ENCODE measurements around the gene TRPM6.

DNA sequence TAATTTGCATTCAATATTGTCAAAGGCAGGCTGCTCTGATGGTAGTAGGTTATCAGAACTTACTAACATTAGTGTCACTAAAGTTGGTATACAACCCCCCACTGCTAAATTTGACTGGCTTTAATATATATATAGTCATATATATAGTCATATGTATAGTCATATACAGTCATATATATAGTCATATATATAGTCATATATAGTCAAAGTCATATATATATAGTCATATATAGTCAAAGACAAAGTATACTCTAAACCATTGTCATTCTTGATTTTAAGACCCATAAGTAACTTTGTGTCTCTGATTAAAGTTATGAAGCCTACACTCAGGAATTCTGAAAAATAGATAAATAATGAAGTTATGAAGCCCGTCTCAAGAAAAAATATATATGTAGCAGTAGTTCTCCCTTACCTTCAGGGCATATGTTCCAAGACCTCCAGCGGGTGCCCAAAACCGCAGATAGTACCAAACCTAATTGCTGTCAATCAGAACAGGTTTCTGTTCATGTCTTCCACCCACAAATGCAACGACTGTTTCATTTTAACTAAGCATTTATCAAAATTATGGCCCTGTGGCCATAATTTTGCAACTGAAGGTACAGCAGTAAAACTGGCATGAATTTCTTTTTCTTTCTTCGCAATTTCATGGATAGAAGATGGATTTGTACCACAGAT is 40.1 kb downstream of the TRPM6 start:
- TF ChIP-seq CTCF (IDR thresholded peaks at IDR 0.05) (no peak), ZFX (IDR thresholded peaks at IDR 0.05; ENCODE audit: borderline replicate concordance) (no peak)

All from 22Rv1 (cell line).